ENCODE data around the gene SLC6A19. TPM values are rescaled to one million over a fixed set of nuclear protein-coding genes. Genes with fewer than 3 reads are reported as not detected.

The SLC6A19 gene
- total and polyA plus RNA-seq, 10 of the 15 experiments (the other 5 are each of a cell fraction or from before 2014, with no cell fraction given) = 0.01 to 0.03 TPM; not detected in 8

DNA sequence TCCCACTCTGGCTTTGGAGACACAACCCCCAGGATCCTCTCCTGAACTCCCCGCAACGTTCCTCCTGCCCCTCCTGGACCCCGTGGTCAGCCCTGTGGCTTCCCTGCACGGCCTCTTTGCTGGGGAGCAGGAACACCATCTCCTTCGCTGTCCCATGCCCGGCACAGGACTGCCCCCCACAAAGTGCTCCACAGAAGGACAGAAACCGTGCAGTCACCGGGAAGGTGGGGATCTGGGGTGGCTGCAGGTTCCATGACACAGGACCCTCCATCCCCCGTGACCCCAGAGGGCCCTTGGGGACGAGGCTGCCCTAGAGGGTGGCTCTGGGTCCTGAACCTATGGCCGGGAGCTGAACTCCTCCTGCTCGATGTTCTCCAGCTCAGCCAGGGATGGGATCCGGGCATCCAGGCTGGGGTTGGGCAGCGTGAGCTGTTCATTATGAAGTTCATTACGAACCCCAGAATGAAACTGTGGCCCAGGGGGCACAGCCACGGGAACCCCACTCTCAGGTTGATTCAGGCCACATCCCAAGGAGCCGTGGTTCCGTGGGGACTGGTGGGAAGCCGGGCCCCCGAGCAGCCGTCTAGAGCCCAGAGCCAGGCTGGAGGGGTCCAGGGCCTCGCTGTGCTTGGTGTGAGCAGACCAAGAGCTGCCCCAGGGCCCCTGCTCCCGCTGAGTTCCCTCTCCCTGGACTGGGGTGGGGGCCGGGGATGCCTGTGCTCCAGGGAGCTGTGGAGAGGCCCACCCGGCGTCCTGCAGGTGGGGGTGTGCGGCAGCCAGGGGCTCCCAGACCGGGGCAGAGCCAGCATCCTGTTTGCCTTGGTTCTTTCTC is 684 bp upstream of the SLC6A19 start (continued):
- TF ChIP-seq, protein P1, sequence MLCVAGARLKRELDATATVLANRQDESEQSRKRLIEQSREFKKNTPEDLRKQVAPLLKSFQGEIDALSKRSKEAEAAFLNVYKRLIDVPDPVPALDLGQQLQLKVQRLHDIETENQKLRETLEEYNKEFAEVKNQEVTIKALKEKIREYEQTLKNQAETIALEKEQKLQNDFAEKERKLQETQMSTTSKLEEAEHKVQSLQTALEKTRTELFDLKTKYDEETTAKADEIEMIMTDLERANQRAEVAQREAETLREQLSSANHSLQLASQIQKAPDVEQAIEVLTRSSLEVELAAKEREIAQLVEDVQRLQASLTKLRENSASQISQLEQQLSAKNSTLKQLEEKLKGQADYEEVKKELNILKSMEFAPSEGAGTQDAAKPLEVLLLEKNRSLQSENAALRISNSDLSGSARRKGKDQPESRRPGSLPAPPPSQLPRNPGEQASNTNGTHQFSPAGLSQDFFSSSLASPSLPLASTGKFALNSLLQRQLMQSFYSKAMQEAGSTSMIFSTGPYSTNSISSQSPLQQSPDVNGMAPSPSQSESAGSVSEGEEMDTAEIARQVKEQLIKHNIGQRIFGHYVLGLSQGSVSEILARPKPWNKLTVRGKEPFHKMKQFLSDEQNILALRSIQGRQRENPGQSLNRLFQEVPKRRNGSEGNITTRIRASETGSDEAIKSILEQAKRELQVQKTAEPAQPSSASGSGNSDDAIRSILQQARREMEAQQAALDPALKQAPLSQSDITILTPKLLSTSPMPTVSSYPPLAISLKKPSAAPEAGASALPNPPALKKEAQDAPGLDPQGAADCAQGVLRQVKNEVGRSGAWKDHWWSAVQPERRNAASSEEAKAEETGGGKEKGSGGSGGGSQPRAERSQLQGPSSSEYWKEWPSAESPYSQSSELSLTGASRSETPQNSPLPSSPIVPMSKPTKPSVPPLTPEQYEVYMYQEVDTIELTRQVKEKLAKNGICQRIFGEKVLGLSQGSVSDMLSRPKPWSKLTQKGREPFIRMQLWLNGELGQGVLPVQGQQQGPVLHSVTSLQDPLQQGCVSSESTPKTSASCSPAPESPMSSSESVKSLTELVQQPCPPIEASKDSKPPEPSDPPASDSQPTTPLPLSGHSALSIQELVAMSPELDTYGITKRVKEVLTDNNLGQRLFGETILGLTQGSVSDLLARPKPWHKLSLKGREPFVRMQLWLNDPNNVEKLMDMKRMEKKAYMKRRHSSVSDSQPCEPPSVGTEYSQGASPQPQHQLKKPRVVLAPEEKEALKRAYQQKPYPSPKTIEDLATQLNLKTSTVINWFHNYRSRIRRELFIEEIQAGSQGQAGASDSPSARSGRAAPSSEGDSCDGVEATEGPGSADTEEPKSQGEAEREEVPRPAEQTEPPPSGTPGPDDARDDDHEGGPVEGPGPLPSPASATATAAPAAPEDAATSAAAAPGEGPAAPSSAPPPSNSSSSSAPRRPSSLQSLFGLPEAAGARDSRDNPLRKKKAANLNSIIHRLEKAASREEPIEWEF (IDR thresholded peaks at IDR 0.05; ENCODE audit: insufficient replicate concordance, low read depth, low read length) = no peak
- TF ChIP-seq POLR2AphosphoS5 (IDR thresholded peaks at IDR 0.05; ENCODE audit: low read length) = no peak
- no peak for TF ChIP-seq TCF3 (IDR thresholded peaks at IDR 0.05; ENCODE audit: borderline replicate concordance, insufficient read depth, low read depth, low read length)
- TF ChIP-seq, protein P2, sequence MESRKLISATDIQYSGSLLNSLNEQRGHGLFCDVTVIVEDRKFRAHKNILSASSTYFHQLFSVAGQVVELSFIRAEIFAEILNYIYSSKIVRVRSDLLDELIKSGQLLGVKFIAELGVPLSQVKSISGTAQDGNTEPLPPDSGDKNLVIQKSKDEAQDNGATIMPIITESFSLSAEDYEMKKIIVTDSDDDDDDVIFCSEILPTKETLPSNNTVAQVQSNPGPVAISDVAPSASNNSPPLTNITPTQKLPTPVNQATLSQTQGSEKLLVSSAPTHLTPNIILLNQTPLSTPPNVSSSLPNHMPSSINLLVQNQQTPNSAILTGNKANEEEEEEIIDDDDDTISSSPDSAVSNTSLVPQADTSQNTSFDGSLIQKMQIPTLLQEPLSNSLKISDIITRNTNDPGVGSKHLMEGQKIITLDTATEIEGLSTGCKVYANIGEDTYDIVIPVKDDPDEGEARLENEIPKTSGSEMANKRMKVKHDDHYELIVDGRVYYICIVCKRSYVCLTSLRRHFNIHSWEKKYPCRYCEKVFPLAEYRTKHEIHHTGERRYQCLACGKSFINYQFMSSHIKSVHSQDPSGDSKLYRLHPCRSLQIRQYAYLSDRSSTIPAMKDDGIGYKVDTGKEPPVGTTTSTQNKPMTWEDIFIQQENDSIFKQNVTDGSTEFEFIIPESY (IDR thresholded peaks at IDR 0.05) = no peak
- no peak for TF ChIP-seq TARDBP (IDR thresholded peaks at IDR 0.05; ENCODE audit: borderline replicate concordance)
- no peak for TF ChIP-seq CBX3 (IDR thresholded peaks at IDR 0.05; ENCODE audit: borderline replicate concordance, low read depth)
- TF ChIP-seq CREM (IDR thresholded peaks at IDR 0.05; ENCODE audit: low read depth) = no peak
- TF ChIP-seq, protein P3, sequence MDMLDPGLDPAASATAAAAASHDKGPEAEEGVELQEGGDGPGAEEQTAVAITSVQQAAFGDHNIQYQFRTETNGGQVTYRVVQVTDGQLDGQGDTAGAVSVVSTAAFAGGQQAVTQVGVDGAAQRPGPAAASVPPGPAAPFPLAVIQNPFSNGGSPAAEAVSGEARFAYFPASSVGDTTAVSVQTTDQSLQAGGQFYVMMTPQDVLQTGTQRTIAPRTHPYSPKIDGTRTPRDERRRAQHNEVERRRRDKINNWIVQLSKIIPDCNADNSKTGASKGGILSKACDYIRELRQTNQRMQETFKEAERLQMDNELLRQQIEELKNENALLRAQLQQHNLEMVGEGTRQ (IDR thresholded peaks at IDR 0.05; ENCODE audit: borderline replicate concordance, low read depth, low read length) = no peak
- no peak for TF ChIP-seq RAD21 (IDR thresholded peaks at IDR 0.05; ENCODE audit: insufficient read depth, low read depth, low read length)
- TF ChIP-seq, protein P4, sequence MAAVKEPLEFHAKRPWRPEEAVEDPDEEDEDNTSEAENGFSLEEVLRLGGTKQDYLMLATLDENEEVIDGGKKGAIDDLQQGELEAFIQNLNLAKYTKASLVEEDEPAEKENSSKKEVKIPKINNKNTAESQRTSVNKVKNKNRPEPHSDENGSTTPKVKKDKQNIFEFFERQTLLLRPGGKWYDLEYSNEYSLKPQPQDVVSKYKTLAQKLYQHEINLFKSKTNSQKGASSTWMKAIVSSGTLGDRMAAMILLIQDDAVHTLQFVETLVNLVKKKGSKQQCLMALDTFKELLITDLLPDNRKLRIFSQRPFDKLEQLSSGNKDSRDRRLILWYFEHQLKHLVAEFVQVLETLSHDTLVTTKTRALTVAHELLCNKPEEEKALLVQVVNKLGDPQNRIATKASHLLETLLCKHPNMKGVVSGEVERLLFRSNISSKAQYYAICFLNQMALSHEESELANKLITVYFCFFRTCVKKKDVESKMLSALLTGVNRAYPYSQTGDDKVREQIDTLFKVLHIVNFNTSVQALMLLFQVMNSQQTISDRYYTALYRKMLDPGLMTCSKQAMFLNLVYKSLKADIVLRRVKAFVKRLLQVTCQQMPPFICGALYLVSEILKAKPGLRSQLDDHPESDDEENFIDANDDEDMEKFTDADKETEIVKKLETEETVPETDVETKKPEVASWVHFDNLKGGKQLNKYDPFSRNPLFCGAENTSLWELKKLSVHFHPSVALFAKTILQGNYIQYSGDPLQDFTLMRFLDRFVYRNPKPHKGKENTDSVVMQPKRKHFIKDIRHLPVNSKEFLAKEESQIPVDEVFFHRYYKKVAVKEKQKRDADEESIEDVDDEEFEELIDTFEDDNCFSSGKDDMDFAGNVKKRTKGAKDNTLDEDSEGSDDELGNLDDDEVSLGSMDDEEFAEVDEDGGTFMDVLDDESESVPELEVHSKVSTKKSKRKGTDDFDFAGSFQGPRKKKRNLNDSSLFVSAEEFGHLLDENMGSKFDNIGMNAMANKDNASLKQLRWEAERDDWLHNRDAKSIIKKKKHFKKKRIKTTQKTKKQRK (IDR thresholded peaks at IDR 0.05; ENCODE audit: low read depth, low read length) = no peak
- TF ChIP-seq POLR2AphosphoS2 (IDR thresholded peaks at IDR 0.05; ENCODE audit: low read depth, low read length) = no peak

Measured in GM12878 (cell line).